ENCODE data around the gene RALGDS.

DNA sequence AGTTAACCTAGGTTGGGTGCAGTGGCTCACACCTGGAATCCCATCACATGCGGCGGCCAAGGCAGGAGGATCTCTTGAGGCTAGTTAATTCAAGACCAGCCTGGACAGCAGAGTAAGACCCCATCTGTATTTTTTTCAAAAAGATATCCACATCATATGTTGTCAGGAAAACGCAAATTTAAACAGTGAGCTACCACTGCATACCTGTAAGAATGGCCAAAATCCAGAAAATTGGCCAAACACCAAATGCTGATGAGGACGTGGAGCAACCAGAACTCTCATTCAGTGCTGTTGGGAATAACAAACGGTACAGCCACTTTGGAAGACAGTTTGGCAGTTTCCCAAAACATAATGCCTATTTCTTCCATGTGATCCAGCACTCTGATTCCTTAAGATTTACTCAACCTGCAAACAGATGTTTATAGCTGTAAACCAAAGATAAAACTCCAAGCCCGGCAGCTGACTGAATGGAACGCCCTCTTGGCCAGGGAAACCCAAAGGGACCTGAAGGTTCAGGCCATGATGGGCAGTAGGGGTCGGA, 46.9 kb downstream of the RALGDS start:
- TF ChIP-seq, protein P1, sequence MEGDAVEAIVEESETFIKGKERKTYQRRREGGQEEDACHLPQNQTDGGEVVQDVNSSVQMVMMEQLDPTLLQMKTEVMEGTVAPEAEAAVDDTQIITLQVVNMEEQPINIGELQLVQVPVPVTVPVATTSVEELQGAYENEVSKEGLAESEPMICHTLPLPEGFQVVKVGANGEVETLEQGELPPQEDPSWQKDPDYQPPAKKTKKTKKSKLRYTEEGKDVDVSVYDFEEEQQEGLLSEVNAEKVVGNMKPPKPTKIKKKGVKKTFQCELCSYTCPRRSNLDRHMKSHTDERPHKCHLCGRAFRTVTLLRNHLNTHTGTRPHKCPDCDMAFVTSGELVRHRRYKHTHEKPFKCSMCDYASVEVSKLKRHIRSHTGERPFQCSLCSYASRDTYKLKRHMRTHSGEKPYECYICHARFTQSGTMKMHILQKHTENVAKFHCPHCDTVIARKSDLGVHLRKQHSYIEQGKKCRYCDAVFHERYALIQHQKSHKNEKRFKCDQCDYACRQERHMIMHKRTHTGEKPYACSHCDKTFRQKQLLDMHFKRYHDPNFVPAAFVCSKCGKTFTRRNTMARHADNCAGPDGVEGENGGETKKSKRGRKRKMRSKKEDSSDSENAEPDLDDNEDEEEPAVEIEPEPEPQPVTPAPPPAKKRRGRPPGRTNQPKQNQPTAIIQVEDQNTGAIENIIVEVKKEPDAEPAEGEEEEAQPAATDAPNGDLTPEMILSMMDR (IDR thresholded peaks at IDR 0.05 in 2 of 3, conservative IDR thresholded peaks at IDR 0.05 in 1 of 3; ENCODE audit: borderline replicate concordance in 1 of 3, insufficient read depth in 1 of 3, low read depth in 2 of 3, low read length in 2 of 3): no peak
- TF ChIP-seq POLR2A (IDR thresholded peaks at IDR 0.05; ENCODE audit: borderline replicate concordance, extremely low read depth, insufficient read depth, insufficient read length): no peak
- TF ChIP-seq, protein P2, sequence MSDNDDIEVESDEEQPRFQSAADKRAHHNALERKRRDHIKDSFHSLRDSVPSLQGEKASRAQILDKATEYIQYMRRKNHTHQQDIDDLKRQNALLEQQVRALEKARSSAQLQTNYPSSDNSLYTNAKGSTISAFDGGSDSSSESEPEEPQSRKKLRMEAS (IDR thresholded peaks at IDR 0.05): no peak
- TF ChIP-seq ZBTB33 (IDR thresholded peaks at IDR 0.05; ENCODE audit: extremely low read depth, insufficient replicate concordance, low read length): no peak
- TF ChIP-seq SP1 (IDR thresholded peaks at IDR 0.05; ENCODE audit: low read depth): no peak
- TF ChIP-seq ZNF274 (IDR thresholded peaks at IDR 0.05; ENCODE audit: low read depth, low read length): no peak
- TF ChIP-seq RAD21 (IDR thresholded peaks at IDR 0.05; ENCODE audit: low read depth): no peak
- TF ChIP-seq, protein P3, sequence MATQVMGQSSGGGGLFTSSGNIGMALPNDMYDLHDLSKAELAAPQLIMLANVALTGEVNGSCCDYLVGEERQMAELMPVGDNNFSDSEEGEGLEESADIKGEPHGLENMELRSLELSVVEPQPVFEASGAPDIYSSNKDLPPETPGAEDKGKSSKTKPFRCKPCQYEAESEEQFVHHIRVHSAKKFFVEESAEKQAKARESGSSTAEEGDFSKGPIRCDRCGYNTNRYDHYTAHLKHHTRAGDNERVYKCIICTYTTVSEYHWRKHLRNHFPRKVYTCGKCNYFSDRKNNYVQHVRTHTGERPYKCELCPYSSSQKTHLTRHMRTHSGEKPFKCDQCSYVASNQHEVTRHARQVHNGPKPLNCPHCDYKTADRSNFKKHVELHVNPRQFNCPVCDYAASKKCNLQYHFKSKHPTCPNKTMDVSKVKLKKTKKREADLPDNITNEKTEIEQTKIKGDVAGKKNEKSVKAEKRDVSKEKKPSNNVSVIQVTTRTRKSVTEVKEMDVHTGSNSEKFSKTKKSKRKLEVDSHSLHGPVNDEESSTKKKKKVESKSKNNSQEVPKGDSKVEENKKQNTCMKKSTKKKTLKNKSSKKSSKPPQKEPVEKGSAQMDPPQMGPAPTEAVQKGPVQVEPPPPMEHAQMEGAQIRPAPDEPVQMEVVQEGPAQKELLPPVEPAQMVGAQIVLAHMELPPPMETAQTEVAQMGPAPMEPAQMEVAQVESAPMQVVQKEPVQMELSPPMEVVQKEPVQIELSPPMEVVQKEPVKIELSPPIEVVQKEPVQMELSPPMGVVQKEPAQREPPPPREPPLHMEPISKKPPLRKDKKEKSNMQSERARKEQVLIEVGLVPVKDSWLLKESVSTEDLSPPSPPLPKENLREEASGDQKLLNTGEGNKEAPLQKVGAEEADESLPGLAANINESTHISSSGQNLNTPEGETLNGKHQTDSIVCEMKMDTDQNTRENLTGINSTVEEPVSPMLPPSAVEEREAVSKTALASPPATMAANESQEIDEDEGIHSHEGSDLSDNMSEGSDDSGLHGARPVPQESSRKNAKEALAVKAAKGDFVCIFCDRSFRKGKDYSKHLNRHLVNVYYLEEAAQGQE (IDR thresholded peaks at IDR 0.05; ENCODE audit: low read depth): no peak
- TF ChIP-seq FOSL1 (IDR thresholded peaks at IDR 0.05; ENCODE audit: low read depth): no peak
- no peak for TF ChIP-seq POLR2AphosphoS5 (IDR thresholded peaks at IDR 0.05; ENCODE audit: low read depth, low read length)
